ENCODE measurements around the gene PCSK6.
"Not testable (repeated sequence)": the region's sequence is repeated elsewhere in the genome, so short reads cannot be mapped to it uniquely, and the experiment has no call there.

The PCSK6 gene

DNA sequence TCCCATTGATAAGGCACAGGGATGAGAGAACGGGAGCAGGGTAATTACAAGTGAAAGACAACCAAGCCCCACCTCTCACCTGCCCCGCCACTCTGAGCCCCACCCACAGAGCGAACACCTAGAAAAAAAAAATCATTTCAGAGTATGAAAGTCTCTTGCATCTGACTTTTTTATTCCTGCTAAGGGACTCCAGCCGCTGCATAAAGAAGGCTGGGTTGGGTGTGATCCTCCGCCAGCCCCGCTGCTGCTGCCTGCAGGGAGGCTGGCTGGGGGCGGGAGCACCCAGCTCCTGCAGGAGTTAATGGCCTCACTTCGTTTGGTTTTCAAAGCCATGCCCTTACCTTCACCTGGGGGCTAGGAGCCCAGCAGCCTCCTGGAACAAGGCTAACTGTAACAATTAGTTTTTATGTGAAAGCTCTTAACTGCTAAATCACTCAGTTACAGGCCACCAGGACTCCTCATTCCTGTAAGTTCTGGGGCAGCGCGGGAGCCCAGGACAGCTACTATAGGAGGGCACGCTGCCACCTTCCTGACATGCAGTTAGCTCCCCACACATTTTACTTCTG is 116.5 kb downstream of the PCSK6 start:
- intact Hi-C loops (cut with DNase I), result no loop called here
- DNase-seq, result peak in 1 of 10 donors; percentile 70

DNA sequence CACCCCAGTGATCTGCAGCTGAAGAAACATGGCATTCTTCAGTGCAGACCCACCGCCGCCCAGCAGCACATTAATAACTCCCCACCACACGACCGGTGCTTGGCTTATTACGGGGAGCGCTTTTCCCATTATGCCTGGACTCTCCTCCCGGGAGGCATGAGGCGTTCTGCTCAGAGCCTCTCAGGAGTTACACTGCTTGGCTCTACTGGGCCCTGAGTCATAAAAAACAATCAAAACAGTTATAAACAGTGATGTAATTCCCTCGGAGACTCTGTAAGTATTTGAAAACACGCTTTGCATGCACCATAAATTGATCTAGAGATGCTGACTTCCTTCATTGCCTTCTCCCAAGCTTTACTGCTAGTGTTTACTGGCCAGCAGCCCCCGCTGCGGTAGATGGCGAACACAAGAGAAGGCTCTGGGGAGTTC is 117.3 kb downstream of the PCSK6 start:
- peak in 1 of 10 donors; percentile 56 for DNase-seq
- intact Hi-C loops (cut with DNase I), result no loop called here

DNA sequence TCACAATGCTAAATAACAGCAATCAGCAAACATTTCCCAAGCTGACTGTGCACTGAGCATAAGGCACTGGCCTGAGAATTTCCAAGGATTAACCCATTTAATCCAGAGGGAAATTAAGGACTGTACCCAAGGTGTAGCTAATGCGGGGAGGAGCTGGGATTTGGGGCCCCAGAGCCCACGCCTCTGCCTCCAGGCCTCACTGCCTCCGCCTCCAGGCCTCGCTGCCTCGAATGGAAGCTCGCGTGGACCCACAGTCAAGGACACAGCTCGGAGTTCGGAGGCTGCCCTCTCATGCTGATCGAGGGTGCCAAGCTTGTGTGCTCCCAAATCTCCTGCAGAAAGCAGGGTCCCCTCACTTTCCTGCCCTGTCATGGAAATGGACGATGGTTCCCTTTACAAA is 118.0 kb downstream of the PCSK6 start:
- intact Hi-C loops (cut with DNase I), result no loop called here
- DNase-seq, result peak in 1 of 10 donors; percentile 28

GRCh38 chr15:101371081-101371480 is 118.4 kb downstream of the PCSK6 start:
- DNase-seq, result peak in 1 of 10 donors; percentile 67
- intact Hi-C loops (cut with DNase I), result no loop called here

DNA sequence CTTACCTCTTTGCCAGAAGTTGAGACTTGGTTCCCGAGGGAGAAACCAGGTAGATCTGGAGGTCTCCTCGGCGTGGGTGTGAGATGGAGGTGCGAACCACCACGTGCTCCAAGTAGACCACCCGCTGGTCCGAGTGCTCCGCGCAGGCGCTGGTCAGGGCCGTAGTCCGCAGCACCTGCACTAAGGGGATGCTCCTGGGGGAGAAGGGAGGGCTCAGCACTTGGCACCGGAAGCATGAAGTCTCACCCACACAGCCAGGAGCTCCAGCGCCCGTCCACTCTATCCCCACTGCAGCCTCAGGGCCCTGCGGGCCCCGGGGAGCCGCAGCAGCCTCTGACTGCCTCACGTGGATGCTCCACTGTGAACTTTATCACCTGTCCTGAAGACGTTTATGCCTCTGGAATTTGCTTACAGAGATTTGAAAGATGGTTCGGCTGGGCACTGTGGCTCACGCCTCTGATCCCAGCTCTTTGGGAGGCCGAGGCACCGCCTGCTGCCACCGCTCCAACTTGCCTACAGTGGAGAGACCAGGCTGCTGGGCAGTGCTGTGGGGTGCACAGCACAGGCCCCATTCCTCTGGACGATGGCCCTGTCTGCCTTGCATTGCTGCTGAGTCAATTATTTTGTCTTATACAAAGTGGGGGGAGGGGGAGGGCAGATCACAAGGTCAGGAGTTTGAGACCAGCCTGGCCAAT is 119.0 kb downstream of the PCSK6 start:
- intact Hi-C loops (cut with DNase I), result no loop called here
- DNase-seq, result peak in 1 of 10 donors; percentile 76

DNA sequence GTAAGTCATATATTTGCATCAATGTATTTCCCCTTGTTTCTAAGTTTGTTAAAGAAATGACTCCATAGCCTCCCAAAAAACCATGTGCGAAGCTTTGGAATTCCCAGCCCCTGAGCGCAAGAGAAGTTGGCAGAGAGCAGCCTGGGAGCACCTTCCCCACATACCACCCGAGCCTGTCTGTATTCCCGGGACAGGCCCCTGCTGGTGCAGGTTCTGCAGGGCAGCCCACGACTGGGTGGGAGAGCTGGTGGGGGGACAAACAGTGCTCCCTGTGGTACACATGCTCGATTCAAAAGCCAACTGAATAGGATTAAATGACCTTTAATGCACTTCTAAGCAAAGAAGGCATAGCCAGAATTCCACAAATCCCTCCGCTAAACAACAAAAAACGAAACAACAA is 119.8 kb downstream of the PCSK6 start:
- intact Hi-C loops (cut with DNase I), result no loop called here
- DNase-seq, result peak in 1 of 10 donors; percentile 24

GRCh38 chr15:101368861-101369642 is 120.5 kb downstream of the PCSK6 start:
- intact Hi-C loops (cut with DNase I), result no loop called here
- DNase-seq, result peak in 1 of 10 donors; percentile 57

DNA sequence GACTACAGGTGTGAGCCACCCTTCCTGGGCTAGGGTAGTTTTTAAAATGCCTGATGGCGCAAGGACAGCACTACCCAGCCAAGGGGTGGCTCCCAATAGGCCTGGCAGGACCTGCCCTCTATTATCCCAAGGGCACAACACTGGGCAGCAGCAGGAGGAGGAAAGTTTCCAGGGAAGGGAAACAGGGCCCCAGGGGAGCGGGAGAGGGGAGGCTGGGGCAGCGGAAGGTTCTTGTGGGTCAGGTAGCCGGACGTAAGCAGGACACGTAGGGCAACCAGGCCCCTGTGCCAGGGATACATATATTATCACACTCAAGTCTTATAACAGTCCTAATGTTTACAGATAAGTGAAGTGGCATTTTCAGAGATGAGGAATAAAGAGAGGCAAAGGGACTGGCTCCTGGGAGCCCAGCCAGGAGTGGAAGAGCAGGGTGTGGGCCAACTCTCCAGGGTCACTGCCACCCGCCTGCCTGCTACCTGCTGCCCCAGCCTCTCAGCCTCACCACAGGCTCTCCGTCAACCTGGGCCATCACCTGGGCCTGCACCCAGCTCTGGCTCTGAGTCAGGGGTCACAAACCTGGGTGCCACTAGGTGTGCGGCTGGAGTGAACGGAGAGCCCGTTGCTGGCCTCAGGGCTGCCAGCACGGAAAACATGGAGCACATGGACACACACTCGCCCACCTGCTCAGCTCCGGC is 121.3 kb downstream of the PCSK6 start:
- intact Hi-C loops (cut with DNase I), result no loop called here
- DNase-seq, result peak in 1 of 10 donors; percentile 62

DNA sequence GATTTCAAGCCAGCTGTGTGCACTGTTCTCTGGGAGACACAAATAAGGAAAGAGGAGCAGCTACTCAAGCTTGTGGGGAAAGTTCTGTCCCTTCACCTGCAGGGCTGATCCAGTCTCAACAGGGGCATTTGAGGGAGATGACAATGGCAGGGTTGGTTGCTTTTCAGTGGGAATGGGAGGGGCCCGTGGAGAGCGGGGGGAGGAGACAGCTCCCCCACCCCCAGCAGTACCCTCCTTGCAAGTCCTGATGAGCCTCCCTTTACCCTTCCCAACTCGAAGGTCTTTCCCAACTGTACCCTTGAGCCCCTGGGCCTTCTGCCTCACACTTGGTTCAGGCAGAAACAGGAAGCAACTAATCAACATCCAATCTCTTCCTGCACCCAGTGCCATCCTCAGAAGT is 122.7 kb downstream of the PCSK6 start:
- no peak for DNase-seq
- intact Hi-C loops (cut with DNase I), result no loop called here

- peak in 1 of 10 donors; percentile 79 for DNase-seq
- intact Hi-C loops (cut with DNase I), result no loop called here
Observed at GRCh38 chr15:101362986-101363566, 126.4 kb downstream of the PCSK6 start.

DNA sequence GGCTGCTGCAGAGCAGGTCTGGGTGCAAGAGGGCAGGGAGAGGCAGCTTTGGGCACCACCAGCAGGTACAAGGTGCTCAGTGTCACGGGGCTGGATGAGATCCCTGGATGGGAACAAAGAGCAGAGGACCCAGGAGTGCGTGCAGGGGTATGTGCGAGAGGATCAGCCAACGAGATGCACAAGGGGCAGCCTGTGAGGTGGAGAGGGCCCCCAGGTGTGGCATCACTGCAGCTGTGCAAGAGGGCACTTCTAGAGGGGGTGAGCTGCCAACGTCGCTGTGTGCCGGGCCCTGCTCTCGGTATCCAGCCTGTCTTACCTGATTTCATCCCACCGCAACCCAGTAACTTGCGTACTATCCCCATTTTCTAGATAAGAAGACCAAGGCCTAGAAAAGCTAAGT is 127.1 kb downstream of the PCSK6 start:
- intact Hi-C loops (cut with DNase I), result no loop called here
- no peak for DNase-seq

DNA sequence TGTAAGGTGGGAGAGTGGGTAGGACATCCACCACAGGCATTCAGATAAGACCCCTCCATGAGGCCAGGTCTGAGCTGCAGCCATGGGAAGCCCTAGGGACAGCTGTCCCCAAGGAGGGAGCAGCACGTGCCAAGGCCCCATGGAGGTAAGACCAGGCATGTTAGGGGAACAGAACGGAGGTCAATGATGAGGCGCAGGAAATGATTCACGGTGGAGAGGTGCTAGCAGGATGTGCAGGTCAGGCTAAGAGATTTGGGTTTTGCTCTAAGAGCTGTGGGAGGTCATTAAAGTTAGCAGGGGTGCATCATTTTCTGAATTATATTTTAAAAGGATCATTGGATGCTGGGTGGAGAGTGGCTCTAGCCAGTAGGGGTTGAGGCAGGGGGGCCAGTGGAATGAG is 128.1 kb downstream of the PCSK6 start:
- DNase-seq, result no peak
- intact Hi-C loops (cut with DNase I), result no loop called here

DNA sequence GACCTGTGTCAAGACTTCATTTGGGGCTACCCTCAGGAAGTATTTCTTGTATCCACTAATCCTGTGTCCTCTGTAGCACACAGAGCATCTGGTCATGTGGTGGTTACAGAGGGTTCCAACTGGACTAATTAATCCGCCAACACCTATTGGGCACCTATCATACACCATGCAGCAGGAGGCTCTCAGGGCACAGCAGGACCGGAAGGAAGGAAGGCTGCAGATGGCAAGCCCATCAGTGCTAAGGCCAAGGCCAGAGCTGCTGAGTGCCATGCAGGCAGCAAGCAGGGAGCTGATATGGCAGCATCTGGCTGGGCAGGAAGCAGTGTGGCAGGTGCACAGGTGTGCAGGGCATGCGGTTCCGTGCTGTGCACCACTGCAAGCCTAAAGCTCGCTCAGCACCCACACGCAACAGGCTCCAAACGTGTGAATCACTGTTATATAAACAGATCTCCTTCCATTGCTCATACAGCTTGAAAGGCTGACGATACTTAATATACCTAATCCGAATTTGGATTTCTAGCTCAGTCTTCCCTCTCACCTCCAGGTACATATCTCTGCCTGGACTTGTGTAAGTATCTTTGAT is 130.1 kb downstream of the PCSK6 start:
- intact Hi-C loops (cut with DNase I), result no loop called here
- peak in 1 of 10 donors; percentile 72 for DNase-seq

- DNase-seq, result peak in 3 of 10 donors; percentile 22 to 75 (median 25)
- intact Hi-C loops (cut with DNase I), result no loop called here
Observed at GRCh38 chr15:101358895-101359294, 130.6 kb downstream of the PCSK6 start.

DNA sequence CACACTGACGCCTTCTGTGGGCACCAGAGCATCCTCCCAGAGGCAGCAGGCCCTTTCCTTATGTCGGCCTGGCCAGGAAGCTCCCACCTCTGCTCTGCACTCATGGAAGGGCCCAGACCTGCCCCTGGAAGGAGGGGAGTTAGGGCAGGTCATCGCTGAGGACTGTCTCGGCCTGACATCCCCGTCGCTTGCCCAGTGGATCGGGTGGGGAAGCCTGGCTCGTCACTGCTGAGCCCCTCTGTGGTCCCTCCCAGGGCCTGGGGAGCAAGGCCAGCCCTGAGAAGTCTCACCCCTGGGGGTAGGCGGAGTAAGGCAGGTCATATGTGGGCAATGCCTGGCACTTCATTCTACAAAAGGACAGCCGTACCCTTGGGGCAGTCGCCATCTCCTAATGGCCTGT is 131.6 kb downstream of the PCSK6 start:
- DNase-seq, result no peak
- intact Hi-C loops (cut with DNase I), result no loop called here

- intact Hi-C loops (cut with DNase I), result no loop called here
- DNase-seq, result no peak
Observed at GRCh38 chr15:101357333-101357732, 132.2 kb downstream of the PCSK6 start.

- intact Hi-C loops (cut with DNase I); DNase-seq: not testable (repeated sequence)
Observed at GRCh38 chr15:101356512-101357172, 132.9 kb downstream of the PCSK6 start.

GRCh38 chr15:101355678-101356464 is 133.6 kb downstream of the PCSK6 start:
- intact Hi-C loops (cut with DNase I), result no loop called here
- DNase-seq, result no peak

Measured in posterior cingulate gyrus (tissue), 11 donors.